NCI-H524 (cell line): Measurements from ENCODE around the gene FAM89A.
A peak's percentile ranks its signal among the peaks of the same experiment; 100 is the strongest.
"Not testable (repeated sequence)": the region's sequence is repeated elsewhere in the genome, so short reads cannot be mapped to it uniquely, and the experiment has no call there.

Experiments
- DNase-seq, 2 experiments: peaks; one replicate each; lab custom pipeline; 2025; lab: John Stamatoyannopoulos, UW

The FAM89A gene

DNA sequence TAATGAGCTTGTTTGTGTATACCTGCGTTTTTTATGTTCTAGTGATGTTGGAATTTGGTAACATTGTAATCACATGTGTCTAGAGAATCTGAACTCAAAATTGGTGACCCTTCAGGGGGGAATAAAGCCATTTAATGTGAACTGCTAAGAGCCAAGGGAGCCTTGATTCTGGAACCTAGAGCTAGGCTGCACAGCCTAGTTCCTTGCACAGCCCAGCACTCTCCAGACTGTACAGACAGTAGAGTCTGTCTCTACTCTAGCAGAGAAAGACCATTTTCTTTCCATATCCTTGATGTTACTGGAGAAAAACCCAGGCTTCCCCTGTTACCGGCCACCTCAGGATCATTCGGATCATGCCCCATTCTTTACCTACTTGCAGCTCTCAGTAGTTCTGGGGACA, 52.6 kb downstream of the FAM89A start:
- no peak for DNase-seq

DNA sequence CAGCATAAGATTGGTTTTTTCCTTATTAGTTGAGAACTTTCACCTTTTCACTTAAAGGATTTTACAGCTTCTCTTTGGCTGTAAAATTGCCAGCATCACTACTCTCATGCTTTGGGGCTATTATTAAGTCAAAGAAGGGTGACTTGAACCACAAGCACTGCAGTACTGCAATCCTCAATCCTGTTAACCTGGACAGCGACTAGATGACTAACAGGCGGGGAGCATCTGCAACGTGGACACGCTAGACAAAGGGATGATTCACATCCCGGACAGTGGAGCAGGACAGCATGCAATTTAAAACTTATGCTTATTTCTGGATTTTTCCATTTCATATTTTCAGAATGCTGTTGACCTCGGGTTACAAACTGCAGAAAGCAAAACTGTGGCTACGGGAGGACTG, 53.1 kb downstream of the FAM89A start:
- no peak for DNase-seq

DNA sequence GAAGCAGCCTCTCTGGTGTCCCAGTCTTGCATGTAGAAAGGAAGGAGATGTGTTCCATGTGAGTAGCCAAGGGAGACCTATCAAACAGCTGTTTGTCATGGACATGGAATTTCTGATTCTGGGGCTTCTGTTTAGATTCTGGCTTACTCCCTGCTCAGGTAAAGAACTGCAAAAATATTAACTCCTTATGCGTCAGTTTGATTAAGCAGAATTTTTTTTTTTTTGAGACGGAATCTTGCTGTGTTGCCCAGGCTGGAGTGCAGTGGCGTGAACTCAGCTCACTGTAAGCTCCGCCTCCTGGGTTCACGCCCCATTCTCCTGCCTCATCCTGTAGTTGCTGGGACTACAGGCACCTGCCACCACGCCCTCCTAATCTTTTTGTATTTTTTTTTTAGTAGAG, 54.3 kb downstream of the FAM89A start:
- DNase-seq = no peak

DNA sequence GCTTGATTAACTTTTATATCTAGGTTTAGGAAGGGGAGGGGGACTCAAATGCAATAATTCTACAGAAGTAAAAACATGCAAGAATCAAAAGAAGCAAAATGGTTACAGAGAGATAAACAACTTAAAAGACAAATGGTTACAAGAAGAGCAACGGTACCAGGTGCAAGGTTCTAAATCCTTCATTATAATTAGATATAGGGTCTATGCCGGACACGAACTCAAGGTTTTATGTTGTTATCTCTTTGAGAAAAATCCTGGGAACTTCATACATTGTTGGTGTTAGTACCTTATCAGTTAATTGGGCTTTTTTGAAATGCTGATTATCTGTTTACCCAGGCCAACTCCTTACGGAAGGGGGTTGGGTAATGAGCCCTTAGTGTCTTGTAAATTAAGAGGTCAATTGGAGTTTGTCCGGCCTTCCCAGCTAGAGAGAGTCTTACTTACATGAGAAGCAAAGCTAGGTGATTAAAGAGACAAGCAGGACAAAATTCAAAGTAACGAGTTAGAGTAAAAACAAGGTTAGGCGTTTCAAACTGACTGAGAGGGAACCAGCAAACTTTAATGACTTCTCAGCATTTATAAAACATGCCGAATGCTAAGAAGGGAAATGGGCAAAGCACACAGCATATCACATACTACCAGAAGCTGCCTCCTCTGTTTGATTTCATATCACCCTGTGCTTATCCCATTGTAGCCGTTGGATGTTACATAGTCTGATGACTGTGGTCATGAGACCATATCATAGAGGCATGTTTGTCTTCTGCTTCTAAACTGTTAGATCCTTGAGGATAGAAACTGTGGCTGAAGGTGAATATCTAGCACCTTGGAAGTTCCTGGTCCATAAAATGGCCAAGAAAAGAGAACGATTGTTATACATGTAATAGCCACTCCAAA, 55.2 kb downstream of the FAM89A start:
- DNase-seq = not testable (repeated sequence)

DNA sequence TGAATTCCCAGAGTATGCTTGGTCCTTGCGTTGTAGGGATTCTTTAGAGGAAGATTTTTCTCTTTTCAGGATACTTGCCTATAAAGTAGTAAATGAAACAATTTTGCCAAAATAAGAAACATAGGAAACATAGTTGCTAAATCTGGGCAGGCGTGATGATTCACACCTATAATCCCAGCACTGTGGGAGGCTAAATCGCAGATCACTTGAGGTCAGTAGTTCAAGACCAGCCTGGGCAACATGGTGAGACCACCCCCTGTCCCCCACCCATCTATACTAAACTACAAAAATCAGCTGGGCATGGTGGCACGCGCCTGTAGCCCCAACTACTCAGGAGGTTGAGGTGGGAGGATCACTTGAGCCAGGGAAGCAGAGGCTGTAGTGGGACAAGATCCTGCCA, 56.2 kb downstream of the FAM89A start:
- no peak for DNase-seq

DNA sequence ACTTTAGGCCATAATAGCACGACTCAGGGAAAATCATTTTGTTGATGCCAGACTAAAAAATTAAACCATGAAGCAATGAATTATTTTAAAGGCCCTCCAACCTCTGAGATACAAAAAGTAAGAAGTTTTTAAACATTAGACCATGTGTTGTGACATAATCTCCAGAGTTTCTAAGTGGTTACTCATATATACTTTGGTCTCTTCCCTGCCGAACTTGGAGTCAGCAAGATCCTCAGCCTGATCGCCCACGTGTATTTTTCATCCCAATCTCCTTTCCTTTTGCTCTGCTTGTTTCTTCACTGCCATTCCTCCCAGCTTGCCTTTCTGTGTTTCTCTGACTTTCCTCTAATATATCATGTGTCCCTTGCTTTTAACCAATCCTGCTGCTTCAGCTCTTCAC, 57.4 kb downstream of the FAM89A start:
- DNase-seq = no peak

DNA sequence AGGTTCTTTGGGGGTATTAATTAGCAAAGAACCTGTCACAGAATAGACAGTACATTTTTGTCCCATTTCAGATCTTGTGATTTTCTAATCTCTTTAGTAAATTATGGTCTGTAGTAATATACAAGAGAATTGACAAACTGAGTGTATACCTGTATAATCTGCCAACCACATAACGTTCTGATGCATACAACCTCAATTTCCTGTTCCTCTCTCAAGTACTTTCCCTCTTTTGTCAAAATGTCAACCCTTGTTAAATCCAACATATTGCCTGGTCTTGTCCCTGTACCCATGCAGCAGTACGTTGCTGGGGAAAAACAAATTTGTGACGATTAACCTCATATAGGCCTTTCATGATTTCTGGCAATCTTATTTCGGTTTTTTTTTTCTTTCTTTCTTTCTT, 60.1 kb downstream of the FAM89A start:
- DNase-seq = no peak

DNA sequence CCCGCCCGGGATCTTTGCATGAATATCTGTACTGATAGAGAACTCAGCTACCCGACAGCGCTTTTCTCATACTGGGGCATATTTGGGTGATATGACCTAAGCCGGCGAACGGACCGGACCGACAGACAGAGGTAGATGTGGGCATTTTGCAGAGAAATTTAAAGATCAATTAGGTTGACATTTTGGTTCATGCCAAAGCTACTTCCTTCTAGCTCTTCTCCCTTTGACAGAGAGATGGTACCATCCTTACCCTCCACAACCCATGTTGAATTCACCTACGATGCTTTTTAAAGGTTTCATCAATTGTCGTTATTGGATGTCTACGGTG, 60.7 kb downstream of the FAM89A start:
- no peak for DNase-seq

DNA sequence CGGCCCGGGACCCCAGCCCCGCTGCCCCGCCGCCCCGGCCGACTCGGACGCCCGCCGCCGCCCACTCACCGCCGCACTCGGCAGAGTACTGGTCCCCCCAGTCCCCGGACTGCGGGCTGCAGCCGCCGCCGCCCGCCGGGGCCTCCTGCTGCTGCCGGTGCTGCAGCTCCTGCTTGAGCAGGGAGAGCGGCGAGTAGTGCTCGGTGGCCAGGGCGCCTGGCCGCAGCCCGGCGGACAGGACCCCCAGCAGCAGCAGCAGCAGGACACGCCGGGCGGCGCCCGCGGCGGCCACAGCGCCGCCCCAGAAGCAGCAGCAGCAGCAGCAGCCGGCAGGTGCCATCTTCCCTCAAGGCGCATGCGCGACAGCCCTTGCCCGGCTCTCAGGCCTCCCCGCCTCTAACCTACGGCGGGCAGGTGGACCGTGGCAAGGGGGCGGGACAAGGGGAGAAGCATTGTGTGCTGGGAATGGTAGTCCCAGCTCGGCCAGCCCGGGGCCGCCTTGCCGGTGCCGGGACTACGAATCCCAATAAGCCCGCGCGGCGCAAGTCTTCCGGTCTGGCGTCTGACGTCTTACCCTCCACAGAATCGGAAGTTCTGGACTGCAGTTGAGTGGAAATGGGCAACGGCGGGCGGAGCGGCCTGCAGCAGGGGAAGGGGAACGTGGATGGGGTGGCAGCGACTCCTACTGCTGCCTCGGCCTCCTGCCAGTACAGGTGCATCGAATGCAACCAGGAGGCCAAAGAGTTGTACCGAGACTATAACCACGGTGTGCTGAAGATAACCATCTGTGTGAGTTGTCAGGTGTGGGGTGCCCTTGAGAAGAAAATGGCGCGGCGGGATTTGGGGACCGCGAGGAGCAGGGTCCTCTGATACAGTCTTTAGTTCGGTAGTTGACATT, 61.3 kb downstream of the FAM89A start, which contains the start of the genes ARV1 and TTC13:
ARV1 (plus strand) TSS at position 604 of the 898 bp plus-strand sequence; CDS start at position 616, 12 bp downstream.
TTC13 (minus strand) TSS at position 371 of the 898 bp plus-strand sequence; CDS start at position 340, 31 bp downstream.
- peak; percentile 97 to 98 for DNase-seq

DNA sequence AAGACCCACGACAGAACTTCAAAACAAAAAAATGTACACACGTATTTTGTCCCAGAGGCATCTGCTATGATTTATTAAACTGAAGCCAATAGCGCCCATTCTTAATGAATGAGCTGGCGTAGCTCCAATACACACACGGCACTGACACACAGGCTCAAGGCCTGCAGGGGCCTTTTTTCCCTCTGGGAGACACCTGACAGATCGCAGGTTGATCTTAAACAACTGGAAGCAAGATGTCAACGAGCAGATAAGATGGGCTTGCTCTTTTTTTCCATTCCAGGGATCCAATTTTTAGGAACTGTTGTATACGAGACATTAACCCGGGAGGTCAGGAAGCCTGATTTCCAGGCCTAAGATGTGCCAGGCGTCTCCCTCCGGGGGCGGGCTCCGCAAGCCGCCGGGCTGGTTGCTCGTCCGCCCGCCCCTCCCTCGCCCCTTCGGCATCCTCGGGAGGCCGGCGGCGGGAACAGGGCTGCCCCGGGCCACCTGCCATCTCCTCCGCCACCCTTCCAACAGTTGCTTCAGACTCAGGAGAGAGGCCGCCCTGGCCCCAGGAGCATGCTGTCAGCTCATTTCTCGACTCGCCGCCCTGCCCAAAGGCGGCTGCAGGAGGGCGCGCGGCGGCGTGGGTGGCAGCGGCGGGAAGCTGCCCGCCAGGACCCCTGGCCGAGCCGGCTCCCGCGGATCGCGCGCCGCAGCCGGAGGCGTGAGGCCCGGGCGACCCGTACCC, 62.1 kb downstream of the FAM89A start:
- DNase-seq = peak in 1 of 2 experiments; percentile 56

DNA sequence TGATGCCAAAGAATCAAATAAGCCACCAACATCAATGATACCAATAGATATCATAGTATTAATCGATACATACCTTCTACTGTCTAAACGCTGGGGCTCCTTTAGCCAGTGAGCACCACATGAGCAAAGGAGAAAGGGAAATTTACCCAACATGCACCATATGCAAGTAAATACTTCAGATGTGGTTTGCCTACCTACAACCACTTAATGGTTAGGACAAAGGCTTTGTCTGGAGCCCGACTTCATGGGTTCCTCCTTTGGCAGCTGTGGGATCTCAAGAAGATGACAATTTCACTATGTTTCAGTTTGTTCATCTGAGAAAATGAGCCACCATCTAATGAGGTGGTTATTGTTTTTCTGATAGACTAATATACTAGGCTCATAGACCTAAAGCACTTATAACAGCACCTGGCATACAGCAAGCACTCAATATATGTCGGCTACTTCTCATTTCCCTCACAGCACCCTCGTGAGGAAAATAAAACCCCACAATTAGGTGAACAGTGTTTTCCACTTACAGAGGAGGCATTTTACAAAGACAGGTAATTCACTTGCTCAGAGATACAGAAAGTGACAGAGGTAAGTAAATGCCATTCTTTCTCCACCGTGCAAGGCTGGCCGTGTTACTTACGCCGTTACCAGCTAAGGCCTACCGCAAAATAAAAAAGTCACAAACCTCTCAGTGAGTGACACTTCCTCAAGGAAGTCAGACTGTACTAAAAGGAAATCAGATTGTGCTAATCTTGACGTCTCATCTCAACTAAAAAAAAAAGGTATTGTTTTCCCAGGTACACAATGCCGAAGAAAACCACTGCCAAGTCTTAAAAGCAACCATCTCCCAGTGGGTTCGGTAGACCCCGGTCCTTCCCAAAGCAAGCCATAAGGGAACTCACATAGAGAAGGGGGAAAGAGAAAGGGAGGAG, 63.0 kb downstream of the FAM89A start:
- DNase-seq = no peak

DNA sequence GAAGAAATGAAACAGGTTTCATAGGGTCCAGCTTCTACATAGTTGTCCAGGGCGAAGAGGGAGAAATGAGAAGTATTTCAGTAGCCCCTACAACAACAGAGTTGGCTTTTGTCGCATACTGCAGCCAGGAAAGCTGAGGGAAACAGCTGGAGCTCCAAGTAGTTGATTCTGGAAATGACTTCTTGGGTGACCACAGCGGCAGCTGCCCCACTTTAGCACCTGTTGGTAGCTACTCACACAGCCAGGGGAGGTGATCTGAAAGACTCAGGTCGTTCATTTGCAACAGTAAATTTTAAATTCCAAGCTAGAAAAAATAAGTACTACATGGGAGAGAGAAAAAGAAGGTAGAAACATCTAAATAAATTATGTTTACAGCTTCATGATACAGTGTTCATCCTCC, 63.7 kb downstream of the FAM89A start:
- DNase-seq = no peak

DNA sequence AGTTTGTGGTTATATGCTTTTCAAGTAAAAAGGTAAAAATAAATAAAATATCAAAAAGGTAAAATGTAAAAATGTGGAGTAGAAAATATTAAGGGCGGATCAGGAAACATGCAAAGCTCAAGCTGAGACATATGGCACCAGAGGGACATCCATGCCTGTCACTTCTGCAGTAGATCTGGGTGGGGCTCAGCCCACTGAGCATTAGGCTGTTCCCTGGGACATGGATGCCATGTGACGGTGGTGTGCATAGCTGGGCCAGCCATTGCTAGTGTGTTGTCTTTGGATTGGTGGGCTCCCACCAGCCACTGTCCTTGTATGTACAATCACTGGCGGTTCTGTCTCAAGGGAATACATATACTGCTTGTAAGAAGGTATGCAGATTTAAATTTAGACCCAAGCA, 64.4 kb downstream of the FAM89A start:
- DNase-seq = peak in 1 of 2 experiments; percentile 6

DNA sequence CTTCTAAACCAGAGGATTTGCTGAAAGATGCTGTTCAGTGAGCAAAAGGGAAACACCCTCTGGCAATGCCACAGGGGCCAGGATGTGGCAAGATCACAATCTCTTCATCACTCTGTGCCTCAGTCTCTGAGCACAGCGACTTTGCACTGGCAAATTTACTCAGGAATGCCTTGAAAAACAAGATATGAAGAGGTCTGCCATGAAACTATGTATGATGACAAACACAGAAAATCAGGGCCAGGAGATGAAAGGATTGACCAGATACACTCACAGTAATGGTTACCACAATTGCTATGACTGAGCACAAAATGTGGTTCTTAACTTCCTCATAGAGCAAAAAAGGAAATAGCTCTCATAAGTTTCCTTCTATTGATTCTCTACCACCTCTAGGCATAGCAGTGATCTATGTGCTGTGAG, 67.2 kb downstream of the FAM89A start:
- DNase-seq = no peak

DNA sequence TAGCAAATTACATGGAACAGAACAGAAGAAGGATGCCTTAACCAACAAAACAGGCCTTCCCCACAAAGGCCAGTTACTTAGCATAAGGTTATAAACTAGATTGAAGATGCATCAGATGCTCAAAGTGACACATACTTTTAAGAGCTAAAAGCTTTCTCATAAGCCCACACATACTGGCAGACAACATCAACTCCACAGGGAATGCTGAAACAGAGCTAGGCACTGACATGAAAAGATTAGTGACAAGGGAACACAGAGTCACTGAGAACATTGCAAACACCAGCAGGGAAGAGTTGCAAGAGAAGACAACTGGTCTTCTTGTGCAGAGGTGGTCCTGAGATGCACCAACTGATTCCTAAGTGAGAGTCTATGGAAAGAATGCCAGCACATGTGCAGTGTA, 68.3 kb downstream of the FAM89A start:
- DNase-seq = no peak

DNA sequence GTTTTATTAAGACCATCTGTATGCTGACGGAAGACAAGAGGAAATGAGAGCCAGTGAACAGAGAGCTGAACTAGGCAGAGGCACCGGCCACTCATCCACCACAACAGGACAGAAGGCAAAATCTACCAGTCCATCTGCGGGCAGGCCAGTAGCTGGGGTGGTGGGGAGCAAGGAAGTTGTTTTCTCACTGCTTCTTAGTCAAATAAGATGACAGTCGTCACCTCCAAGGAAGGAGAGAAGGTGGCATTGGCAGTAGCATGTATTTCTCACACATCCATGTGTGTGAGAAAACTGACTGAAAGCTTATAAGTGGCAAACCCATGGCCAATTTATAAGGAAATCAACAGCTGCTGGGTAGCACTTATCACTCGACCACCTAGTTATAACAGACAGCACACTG, 69.6 kb downstream of the FAM89A start:
- no peak for DNase-seq
